GM13976 (cell line): ENCODE results near the gene EGFLAM.

Source experiments
- DNase-seq: peaks from one replicate; pipeline ENCODE4 v3.0.0; 2012; ENCODE audit warnings: low spot score
- in situ Hi-C: fragments of 300-500 bp; cut with MboI; formaldehyde crosslinking; loops from one replicate; pipeline ENCODE4 v1.12.0; 2022; ENCODE audit warnings: low sequenced_read_pairs, mixed read lengths, inconsistent platforms; ENCODE audit not compliant: unreplicated experiment
- TF ChIP-seq, protein P1 (sequence below): IDR thresholded peaks from 2 replicates; pipeline ENCODE4 v1.5.1; 2012; ENCODE audit warnings: borderline replicate concordance, mild to moderate bottlenecking; ENCODE audit not compliant: insufficient read depth; ENCODE audit errors: extremely low read depth, missing control alignments, control extremely low read depth

The EGFLAM gene

DNA sequence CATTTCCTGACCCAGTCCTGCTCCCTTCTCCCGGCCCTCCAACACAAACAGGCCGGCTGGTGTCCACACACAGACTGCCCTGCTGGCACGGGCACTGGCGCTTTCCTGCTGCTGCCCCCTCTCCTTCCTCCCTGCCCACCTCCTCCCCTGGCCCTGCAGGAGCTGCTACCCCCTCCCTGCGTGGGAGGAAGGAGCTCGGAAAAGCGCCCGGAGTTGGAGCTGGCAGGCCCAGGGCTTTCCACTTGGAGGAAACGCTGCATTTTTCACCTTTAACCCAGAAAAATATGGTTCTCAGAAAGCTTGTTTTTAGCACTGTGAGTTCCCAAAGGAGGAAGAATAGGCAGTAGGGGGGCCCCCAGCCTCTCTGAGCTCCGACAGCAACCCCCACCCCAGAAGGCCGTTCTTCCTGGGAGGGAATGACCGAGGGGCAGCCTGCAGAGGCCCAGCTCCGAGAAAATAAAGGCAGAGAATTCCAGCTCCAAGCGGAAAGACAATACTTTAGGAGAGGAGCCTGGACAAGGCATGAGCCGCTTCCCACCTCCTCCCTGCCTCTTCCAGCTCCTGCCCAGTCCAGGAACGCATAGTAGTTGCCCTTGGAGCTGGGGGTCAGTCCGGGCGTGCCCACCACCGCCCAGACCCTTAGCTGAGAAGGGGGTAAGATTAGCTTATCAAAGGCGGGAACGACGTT is 209.1 kb downstream of the EGFLAM start:
- in situ Hi-C loops, result no loop called here
- DNase-seq, result no peak
- TF ChIP-seq, protein P1, sequence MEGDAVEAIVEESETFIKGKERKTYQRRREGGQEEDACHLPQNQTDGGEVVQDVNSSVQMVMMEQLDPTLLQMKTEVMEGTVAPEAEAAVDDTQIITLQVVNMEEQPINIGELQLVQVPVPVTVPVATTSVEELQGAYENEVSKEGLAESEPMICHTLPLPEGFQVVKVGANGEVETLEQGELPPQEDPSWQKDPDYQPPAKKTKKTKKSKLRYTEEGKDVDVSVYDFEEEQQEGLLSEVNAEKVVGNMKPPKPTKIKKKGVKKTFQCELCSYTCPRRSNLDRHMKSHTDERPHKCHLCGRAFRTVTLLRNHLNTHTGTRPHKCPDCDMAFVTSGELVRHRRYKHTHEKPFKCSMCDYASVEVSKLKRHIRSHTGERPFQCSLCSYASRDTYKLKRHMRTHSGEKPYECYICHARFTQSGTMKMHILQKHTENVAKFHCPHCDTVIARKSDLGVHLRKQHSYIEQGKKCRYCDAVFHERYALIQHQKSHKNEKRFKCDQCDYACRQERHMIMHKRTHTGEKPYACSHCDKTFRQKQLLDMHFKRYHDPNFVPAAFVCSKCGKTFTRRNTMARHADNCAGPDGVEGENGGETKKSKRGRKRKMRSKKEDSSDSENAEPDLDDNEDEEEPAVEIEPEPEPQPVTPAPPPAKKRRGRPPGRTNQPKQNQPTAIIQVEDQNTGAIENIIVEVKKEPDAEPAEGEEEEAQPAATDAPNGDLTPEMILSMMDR, result no peak

DNA sequence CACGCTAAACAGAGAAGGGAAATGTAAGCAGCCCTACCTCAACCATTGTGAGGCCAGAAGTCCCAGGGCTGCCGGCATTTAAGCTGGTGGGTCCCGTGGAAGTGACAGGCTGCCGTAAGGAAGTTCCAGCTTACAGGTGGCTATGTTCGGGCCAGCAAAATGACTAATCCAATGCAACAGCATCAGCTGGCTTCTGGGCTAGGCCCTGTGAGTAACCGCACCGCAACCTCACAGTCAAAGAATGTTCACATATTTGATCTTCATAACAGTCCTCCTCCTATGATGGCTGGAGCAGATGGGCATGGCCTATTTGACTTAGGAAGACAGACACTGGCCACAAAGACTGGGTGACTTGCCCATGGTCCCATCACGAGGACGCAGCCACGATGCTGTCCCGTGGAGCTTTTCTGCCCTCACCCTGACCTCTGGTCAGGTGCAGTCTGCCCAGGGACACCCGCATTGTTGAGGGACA is 209.9 kb downstream of the EGFLAM start:
- no peak for DNase-seq
- in situ Hi-C loops, result no loop called here
- TF ChIP-seq, protein P1, result no peak

DNA sequence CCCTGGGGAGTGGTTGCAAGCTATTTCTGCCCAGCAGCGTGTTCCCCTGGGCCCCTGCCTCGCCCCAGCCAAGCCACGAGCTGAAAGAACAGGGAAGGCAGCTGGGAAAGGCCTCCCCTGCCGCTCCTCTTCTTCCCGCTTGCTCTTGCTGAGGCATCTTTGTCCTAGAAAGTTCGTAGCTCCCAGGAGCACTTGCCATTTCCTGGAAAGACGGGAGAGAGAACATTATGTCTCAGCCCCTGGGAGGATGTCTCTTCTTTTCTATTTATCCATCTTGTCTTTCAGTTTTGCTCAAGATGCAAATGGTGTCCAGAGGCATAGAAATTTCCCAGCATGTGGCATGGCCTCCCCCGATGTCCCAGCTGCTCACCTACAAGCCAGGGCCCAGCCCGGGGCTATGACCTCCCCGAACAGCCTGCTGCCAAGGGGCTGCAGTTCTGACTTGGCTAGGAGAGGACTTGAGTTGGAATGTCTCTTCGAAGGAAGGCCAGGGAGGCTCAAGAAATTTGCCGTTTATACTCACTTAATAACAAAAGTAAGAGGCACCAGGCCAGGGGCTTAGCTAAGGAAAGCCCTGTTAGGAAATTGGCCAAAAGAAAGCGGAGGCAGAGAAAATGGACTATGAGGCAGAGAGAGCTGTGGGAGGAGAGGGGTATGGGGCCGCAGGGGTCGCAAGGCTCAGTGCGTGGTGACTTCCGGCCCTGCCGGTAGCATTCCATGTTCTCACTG is 210.8 kb downstream of the EGFLAM start:
- TF ChIP-seq, protein P1, result no peak
- DNase-seq, result no peak
- in situ Hi-C loops, result no loop called here

DNA sequence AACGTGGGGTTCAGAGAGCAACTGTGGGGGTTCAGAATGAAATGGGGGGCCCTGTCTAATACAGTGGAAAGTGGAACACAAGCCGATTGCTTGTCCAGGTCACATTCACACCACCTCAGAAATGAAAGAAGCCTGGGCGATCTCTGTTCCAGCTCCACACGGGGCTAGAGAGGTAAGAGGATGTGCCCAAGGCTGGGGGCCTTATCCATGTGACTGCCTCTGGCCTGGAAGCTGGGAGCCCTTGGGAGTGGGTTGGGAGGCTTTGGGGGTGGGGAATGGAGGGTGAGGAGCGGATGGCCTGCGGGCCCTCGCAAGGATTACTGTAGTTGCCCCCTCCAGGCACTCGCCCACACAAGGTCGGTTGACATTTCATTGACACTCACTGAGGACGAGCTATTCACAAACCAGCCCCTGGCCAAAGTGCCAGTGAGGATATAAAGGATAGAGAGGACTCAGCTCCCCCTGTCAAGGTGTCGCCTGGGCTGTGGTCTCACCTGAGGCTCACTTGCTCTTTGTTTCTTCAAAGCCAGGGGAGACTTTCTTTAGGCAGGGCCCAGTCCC is 211.4 kb downstream of the EGFLAM start:
- TF ChIP-seq, protein P1, result no peak
- DNase-seq, result no peak
- in situ Hi-C loops, result no loop called here

DNA sequence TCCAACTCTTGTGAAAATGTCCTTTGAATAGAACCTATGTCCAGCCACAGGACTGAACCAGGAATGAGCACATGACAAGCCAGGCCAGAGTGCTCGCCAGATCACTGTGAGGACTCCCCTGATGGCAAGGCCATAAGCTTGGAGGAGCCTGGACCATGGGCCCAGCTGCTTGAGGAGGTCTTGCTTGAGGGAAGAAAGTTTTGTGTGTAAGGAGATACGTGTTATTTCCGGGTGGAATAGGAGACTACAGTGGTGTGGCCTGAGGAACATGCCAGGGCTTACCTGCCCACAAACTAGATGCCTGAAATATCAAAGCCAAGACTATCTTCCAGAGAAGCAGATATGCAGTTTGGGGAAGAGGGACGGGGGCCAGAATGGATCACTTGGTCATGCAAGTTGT is 213.3 kb downstream of the EGFLAM start:
- in situ Hi-C loops, result no loop called here
- no peak for DNase-seq
- TF ChIP-seq, protein P1, result no peak

DNA sequence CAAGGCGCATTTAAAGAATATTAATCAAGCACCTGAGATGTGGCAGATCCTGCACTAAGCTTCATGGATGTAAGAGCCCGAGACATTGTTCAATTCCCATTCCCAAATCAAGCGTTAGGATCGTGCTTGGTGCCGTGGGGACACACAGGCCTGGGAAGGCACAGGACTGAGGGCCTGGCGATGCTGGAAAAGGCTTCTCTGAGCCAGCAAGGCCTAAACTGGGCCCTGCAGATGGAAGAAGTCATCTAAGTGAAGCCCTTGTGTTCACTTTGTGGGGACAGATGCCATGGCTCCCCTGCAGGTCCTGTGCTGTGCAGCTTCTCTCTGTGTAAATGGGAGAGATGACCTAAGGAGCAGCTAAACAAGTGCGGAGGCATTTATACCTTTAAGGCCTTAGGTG is 214.2 kb downstream of the EGFLAM start:
- in situ Hi-C loops, result no loop called here
- TF ChIP-seq, protein P1, result no peak
- no peak for DNase-seq
